ENCODE data around the gene NEMF.
"Not testable (repeated sequence)": the region's sequence is repeated elsewhere in the genome, so short reads cannot be mapped to it uniquely, and the experiment has no call there.

The NEMF gene, protein sequence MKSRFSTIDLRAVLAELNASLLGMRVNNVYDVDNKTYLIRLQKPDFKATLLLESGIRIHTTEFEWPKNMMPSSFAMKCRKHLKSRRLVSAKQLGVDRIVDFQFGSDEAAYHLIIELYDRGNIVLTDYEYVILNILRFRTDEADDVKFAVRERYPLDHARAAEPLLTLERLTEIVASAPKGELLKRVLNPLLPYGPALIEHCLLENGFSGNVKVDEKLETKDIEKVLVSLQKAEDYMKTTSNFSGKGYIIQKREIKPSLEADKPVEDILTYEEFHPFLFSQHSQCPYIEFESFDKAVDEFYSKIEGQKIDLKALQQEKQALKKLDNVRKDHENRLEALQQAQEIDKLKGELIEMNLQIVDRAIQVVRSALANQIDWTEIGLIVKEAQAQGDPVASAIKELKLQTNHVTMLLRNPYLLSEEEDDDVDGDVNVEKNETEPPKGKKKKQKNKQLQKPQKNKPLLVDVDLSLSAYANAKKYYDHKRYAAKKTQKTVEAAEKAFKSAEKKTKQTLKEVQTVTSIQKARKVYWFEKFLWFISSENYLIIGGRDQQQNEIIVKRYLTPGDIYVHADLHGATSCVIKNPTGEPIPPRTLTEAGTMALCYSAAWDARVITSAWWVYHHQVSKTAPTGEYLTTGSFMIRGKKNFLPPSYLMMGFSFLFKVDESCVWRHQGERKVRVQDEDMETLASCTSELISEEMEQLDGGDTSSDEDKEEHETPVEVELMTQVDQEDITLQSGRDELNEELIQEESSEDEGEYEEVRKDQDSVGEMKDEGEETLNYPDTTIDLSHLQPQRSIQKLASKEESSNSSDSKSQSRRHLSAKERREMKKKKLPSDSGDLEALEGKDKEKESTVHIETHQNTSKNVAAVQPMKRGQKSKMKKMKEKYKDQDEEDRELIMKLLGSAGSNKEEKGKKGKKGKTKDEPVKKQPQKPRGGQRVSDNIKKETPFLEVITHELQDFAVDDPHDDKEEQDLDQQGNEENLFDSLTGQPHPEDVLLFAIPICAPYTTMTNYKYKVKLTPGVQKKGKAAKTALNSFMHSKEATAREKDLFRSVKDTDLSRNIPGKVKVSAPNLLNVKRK

DNA sequence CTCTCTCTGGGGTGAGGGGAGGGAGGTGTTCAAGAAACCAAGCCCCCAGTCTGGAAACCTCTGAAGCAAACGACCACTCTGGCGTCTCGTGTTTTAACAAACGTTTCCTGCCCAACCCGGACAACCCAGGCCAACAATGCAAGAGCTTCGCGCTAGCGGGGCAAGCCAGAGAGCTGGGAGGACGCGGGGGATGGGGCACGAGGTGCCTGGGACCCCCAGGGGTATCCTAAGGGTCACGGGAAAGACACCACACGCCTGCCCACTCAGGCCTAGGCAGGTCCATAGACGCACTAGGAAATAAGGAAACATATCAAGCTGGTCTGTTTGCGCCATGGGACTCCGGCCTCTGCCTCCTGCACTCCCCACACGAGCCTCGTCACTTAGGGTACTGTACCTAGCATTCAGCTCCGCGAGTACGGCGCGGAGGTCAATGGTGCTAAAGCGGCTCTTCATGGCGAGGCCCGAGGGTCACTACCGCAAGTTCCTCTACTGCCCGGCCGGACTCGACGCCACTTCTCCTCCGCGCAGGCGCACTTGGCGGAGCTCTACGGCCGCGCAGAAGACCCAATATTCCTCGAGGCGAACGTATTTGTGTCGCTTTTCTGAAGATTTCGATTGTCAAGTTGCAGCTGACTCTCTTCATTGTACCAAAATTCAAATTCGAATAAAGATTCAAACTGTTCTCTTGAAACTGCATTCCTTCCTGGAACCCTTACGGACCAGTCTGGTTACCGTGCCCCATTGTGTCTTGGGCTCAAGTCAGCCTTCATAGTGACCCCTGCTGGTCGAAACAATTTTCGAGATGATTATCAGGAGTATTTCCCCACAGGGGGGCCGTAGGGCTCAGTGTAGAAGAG, at the start of gene NEMF:
Gene NEMF (minus strand): TSS at position 488 of the 857 bp plus-strand sequence. CDS start 35 bp downstream, at position 453.
- peak; percentile 88 for DNase-seq

DNA sequence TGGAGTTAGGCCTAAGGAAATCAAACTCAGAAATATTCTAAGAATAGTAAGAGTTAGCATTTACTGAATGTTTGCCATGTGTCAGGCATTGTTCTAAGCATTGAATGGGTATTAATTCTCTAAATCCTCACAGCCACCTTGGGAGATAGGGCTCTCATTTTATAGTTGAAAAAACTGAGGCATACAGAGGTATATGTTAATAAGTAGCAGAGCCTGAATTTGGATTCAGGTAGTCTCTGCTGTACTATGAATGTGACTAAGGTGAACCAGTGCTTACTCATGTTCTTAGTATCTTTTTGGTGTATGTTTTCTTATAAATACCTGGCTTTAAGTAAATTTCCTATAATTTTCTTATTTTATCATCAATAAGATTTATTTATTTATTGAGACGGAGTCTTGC, 48.4 kb upstream of the NEMF start:
- no peak for DNase-seq

DNA sequence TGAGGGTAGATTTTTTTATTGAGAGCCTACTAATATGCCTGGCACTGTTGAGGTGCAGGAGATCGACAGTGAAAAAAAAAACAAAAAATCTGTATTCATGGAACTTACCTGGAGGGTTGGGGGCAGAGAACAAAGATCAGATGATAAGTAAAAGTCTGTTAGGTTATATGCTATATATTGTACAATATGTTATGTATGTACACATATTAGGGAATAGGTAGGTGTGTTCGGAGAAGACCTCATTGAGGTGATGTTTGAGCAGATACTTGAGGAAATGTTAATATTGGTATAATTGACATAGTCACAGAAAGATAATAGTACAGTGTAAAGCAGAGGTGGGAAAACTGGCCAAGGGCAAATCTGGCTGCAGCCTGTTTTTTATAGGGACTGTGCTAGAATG, 45.9 kb upstream of the NEMF start:
- no peak for DNase-seq

DNA sequence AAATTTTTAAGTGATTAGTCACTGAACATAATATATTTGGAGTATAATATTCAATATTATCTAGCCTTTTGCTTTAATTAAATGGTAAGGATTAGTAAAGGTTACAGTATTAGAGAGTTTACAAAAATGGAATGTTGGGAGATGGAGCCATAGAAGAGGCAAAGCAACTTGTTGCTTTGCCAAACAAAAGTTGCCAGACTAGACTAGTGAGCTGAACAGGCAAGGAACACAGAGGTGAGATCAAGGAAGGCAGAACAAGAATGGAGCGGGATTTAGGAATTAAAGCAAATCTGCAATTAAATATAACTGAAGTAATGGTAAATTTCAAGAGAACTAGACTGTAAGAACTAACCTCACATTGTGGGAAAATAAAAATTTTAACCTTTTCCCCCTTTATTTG, 45.4 kb upstream of the NEMF start:
- DNase-seq, result no peak

DNA sequence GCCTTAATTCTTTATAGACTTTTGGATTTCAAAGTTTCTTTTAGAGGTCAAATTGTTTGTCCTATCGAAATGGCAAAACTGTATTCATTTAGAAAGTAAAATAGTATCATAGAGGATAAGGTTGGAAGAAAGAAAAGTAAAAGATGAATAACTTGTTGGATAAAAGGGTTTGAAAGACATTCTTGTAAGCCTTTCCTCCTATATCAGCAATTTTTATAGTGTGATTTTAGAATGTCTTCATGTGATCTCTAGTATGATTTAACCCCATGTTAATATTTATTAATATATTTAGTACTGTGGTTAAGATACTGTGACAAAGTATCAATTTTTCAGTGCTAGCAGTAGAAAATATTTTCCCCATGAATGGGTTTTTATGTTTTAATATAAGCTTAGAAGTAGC, 44.8 kb upstream of the NEMF start:
- no peak for DNase-seq

DNA sequence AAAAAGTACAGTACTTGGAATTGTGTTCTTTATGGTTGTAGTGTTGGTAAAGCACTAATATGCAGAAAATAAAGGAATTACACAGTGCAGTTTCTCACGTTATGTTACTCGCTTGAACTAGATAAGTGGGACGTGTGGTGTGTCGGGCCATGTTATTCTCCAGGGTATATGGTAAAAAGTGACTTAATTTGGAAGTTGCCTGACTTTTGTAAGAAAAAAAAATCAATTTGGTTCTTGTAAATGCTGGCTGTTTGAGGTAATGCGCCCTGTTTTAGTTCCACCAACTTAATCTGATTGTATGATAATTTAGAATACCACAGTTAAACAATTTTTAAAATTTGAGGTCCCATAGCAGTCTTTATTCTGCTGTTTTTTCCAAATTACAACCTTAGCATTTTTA, 44.4 kb upstream of the NEMF start:
- DNase-seq, result no peak

DNA sequence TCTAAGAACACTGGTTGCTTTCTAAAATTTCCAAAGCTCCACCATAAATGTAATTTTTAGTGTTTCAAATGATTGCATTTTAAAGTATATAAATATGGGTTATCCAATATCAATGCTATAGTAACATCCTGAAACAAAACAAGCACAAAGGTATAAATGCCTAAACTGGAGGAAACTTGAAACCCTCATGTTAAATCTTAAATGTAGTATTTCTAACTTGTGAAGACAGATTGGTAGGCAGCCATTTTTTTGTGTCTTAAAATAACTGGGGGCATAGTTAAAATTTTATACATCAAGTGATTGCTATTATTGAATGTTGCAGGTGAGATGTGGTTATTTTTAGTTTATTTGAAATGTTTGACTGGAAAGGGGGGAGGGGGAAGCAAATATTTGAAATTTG, 43.7 kb upstream of the NEMF start:
- not testable (repeated sequence) for DNase-seq

DNA sequence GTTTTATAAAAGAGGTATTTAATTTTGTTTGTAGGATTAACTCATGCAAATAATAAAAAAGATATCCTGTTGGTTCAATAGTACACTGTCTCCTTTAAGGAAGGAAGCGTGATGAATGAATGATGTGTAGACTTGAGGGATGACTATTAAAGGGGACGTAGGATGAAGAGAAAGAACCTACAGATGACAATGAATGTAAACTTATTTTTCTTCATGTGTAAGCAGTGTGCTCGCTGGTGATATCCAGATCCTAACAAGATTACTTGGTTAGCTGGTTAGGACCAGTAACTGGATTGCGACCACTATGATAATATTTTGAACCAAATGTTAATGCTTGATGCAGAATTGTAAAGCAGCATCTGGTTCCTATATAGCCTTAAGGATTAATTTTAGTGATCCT, 42.9 kb upstream of the NEMF start:
- DNase-seq, result no peak

DNA sequence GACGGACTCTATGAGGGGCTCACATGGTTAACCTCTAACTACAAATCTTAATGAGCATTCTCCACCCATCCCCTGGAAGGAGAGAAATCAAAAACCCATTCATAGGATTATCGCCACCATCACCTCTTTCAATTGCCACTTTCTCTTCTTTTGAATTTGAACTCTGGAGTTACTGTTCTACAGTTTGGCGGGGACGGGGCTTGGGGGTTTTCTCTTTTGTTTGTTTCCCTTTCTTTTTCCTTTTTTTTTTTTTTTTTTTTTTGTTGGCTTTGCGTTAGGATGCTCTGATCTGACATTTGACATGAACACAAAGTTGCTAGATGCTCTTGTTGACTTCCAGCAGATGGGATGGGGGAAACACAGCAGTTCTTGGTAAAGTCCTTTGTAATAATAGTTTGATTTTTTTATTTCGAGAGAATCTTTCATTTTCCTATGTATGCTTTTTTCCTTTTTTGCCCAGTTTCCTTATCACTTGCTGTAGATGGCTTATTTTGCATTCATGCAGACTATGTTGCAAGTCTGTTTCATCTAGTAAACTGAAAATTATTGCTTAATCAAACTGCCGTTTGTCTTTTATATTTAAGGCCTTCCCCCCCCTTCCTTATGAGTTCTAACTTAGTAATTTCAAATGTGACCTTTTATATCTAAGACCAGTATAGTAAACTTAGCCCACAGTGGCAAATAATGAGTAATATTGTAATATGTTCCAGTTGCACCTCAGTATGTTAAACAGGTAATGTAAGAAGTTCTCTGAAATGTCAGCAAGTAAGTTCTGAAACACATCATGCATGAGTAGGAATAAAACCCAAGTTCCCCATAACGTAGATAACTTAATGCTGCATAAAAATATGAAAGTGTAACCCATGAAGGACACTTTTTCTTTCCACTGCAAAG, 41.9 kb upstream of the NEMF start:
- DNase-seq, result not testable (repeated sequence)

DNA sequence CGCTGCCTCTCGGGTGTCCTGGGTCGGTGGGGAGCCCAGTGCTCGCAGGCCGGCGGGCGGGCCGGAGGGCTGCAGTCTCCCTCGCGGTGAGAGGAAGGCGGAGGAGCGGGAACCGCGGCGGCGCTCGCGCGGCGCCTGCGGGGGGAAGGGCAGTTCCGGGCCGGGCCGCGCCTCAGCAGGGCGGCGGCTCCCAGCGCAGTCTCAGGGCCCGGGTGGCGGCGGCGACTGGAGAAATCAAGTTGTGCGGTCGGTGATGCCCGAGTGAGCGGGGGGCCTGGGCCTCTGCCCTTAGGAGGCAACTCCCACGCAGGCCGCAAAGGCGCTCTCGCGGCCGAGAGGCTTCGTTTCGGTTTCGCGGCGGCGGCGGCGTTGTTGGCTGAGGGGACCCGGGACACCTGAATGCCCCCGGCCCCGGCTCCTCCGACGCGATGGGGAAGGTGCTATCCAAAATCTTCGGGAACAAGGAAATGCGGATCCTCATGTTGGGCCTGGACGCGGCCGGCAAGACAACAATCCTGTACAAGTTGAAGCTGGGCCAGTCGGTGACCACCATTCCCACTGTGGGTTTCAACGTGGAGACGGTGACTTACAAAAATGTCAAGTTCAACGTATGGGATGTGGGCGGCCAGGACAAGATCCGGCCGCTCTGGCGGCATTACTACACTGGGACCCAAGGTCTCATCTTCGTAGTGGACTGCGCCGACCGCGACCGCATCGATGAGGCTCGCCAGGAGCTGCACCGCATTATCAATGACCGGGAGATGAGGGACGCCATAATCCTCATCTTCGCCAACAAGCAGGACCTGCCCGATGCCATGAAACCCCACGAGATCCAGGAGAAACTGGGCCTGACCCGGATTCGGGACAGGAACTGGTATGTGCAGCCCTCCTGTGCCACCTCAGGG, 41.0 kb upstream of the NEMF start:
- peak; percentile 91 for DNase-seq

DNA sequence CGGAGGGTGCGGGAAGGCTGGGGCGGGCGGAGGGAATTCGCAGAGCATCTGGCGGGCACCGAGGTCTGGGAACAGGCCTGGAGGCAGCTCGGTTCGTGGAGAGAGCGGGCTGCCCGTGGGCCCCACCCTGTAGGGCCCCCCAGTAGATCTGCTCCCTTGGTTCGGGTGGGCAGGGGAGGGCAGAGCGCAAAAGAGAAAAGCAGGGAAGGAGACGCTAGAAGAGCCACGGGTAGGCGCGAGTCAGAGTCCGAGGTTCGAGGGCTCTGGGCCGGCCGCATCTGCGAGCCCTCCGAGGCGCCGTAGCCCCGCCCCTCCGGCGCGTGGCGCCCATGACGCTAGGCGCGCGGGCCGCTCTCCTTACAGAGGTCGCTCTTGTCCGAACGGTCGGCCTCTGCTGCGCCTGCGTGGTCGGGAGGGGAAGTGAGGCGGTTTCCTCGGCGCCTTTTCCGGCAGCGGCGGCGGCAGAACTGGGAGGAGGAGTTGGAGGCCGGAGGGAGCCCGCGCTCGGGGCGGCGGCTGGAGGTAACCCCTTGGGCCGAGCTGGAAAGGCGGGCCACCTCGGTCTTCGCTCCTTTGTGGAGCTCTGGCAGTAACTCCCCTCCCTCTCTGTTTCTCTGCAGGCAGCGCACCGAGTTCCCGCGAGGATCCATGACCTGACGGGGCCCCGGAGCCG, 40.2 kb upstream of the NEMF start, which contains the start of gene ARF6:
Gene ARF6 (plus strand): TSS at position 447 of the 673 bp plus-strand sequence. CDS start 655 bp downstream, outside the sequence.
- DNase-seq, result peak; percentile 98

DNA sequence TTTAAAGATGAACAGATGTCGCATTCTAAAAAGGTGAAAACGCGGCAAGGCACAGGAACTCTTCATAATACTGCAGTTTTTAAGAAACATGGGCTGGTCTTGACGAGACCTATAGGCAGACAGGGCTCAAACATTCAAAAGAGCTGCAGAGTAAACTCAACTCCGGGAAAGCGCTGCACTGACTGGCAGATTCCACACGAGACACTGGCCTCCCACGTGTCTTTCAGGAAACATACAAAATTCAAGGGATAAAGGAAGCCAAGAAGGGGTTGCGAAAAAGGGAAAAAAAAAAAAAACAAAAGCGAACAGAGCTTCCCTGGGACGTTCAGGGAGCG, 39.7 kb upstream of the NEMF start:
- no peak for DNase-seq

DNA sequence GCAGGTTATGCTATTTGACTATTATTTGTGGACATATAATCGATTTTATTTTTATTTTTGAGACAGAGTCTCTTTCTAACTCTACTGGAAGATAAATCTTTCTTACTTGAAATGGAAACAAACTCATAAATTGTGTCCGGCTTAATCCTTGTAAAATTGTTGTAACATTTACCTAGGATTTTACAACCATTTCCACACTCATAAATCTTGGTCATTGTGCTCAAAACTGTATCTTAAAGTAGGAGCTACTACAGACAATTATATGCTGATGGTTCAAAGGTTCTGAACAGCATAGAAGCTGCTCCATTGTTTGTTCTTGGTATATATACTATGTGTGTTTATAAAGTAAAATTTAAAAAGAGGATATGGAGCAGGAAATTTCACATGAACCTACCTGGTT, 35.7 kb upstream of the NEMF start:
- no peak for DNase-seq

DNA sequence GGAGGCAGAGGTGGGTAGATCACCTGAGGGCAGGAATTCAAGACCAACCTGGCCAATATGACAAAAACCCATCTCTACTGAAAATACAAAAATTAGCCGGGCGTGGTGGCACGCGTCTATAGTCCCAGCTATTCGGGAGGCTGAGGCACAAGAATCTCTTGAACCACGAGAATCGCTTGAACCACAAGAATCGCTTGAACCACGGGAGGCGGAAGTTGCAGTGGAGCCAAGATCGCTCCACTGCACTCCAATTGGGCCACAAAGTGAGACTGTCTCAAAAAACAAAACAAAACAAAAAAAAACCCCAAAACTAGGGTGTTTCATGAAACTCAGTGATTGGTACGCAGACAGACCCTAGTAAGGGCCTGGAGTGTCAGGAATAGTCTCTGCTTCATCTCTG, 33.9 kb upstream of the NEMF start:
- DNase-seq, result no peak

DNA sequence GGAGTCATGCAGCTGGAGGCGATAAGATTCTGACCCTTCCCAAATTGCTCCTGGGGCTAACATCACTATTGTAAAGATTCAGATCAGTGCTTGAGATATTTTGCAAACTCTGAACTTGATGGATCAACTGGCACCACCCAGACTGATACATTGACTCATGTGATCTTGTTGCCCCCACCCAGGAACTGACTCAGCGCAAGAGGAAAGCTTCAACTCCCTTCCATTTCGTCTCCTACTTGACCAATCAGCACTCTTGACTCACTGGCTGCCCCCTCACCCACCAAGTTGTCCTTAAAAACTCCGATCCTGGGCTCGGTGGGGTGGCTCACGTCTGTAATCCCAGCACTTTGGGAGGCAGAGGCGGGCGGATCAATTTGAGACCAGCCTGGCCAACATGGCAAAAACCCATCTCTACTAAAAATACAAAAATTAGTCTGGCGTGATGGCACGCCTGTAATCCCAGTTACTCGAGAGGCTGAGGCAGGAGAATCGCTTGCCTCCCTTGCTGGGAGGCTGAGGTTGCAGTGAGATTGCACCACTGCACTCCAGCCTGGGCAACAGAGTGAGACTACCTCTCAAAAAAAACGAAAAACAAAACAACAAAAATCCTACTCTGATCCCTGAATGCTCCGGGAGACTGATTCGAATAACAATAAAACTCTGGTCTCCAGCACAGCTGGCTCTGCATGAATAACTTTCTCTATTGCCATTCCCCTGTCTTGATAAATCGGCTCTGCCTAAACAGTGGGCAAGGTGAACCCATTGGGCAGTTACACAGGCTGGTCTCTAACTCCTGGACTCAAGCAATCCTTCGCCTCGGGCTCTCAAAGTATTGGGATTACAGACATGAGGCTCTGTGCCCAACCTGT, 30.5 kb upstream of the NEMF start:
- DNase-seq, result peak; percentile 20

DNA sequence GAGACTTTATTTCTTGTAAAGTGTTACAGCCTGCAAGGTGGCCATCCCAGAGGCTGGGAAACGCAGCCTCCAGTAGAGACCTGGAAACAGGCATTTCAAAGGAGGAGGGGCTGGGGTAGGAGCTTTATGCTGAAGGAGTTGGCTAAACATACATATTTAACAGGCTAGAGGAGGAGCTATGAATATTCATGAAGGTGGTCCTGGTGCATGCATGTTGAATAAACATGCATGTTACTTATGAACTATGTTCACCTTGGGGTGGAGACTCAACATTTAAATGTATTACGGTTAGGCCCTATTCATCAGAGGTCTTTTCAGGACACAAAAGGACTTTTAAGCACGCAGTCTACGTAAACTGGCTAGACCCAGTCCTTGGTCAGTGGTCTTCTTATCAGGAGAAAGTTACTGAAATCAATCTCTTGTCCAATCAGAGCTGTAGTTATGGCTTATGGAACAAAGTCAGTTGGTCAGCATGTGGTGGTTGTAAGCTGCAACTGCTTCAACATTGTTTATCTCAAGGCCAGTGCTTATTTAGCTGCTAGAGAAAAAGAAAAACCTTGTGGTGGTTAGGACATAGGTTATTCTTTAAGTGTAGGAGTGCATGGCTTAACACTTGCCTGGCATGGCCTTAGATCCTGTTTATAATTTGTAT, 28.9 kb upstream of the NEMF start:
- DNase-seq, result no peak

DNA sequence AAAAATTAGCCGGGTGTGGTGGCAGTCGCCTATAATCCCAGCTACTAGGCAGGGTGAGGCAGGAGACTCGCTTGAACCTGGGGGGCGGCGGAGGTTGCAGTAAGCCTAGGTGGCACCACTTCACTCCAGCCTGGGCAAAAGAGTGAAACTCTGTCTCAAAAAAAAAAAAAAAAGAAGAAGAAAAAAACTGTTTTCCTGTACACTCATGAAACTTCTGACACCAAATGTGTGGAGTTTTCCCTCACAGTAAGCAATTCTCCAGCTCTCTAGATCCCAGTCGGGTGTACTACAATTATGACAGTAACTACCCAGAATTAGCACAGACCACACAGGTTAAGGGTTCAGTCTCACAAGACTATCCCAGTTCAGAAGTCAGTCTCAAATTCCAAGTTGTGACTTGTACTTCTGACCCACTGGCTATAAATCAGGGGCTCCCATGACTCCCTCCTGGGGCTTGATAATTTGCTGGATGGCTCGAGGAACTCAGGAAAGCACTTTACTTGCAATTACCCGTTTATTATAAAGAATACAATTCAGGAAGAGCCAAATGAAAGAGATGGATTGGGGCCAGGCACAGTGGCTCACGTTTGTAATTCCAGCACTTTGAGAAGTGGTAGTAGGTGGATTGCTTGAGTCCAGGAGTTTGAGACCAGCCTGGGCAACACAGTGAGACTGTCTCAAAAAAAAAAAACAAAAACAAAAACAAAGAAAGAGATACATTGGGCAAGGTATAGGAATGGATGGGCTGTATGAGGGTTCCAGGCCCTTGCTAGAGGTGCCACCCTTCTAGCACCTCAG, 27.9 kb upstream of the NEMF start:
- no peak for DNase-seq

Measured in stimulated activated CD8-positive, alpha-beta memory T cell treated with anti-CD3 and anti-CD28 coated beads, Interleukin-4, amount 100 ng/mL, for 48 hours (primary cell).